Body of pancreas (tissue), 4 donors: Measurements from ENCODE around the gene MXD4. TPM values are rescaled to one million over a fixed set of nuclear protein-coding genes. Genes with fewer than 3 reads are reported as not detected.

Source experiments
- ATAC-seq: fragments of 150-250 bp; one replicate; pipeline ENCODE4 v1.9.1; 2016
- DNase-seq, 4 donors: peaks; one replicate each; pipeline ENCODE4 v3.0.0-alpha.2; 2019
- H3K27ac ChIP-seq, 4 donors: fragments of 200-600 bp; sonication (generic); 1 replicate in 3 of 4; 2 replicates in 1 of 4; pipeline versions ENCODE4 v1.5.1 to v1.6.1; 2016 to 2019; ENCODE audit warnings: mild to moderate bottlenecking in 1 of 4, mixed read lengths in 1 of 4, moderate library complexity in 1 of 4
- H3K27me3 ChIP-seq, 2 donors: fragments of 200-600 bp; sonication (generic); one replicate each; pipeline ENCODE4 v1.6.0; 2016; ENCODE audit warnings: mild to moderate bottlenecking in 1 of 2
- H3K36me3 ChIP-seq, 2 donors: fragments of 200-600 bp; sonication (generic); replicated peaks in 1 of 2; 2 replicates each; pipeline ENCODE4 v1.5.1; 2016; ENCODE audit warnings: low read depth in 2 of 2; ENCODE audit not compliant: insufficient read depth in 1 of 2
- H3K4me1 ChIP-seq: fragments of 200-600 bp; sonication (generic); one replicate; pipeline ENCODE4 v1.6.0; 2016
- H3K4me3 ChIP-seq, 2 donors: fragments of 200-600 bp; sonication (generic); 1 replicate in 1 of 2; 2 replicates in 1 of 2; pipeline ENCODE4 v1.5.1; 2016 to 2019
- H3K9me3 ChIP-seq, 3 donors: fragments of 200-600 bp; sonication (generic); 1 replicate in 2 of 3; 2 replicates in 1 of 3; pipeline ENCODE4 v1.5.1; 2016
- CTCF ChIP-seq, 7 experiments: fragments of 450-650 bp in 4 of 7; fragments of 200-600 bp in 3 of 7; sonication (generic) in 3 of 7; IDR thresholded peaks; one replicate each; pipeline ENCODE4 v1.5.1; 2016 to 2019; ENCODE audit warnings: antibody characterized with exemption in 7 of 7
- POLR2A ChIP-seq, 3 donors: fragments of 450-650 bp; IDR thresholded peaks; one replicate each; pipeline ENCODE4 v1.6.1; 2016; ENCODE audit warnings: antibody characterized with exemption in 3 of 3, mild to moderate bottlenecking in 2 of 3
- WGBS, 2 donors: methylation state at CpG; one replicate each; pipeline ENCODE4 v1.1.5; 2017; 5-methylcytosine and 5-hydroxymethylcytosine counted together
- intact Hi-C: fragments of 100-400 bp; cut with DNase I; formaldehyde crosslinking; loops from one replicate; pipeline ENCODE4 v1.15.1; 2023
- total RNA-seq, 2 donors: library from RNA; depleted of rRNA; stranded (reverse); fragments of >200 nt; gene quantifications; one replicate each; pipeline ENCODE4 v1.1.0, GENCODE V29; 2016

The MXD4 gene
- total RNA-seq, 2 donors from 2014 or later: 40.7 to 45.5 TPM

GRCh38 chr4:2295500-2295899 is 33.6 kb upstream of the MXD4 start:
- Histone ChIP-seq H3K4me3 (no peak overlapping the region), H3K27me3 (no peaks in the 10 kb centered on the region), H3K36me3 (no peaks in the 10 kb centered on the region), H3K9me3 (no peaks in the 10 kb centered on the region), H3K27ac (no peak overlapping the region), H3K4me1 (peaks cover 6% of the 10 kb centered on the region)
- TF ChIP-seq CTCF (IDR thresholded peaks at IDR 0.05): no peak
- TF ChIP-seq POLR2A (IDR thresholded peaks at IDR 0.05): no peak
- DNase-seq (no peak), ATAC-seq (no peak)
- WGBS, 2 donors: 81 to 92% methylated on average over 9 of the region's 9 CpGs
- intact Hi-C loops: no loop called here

GRCh38 chr4:2292646-2293108 is 30.8 kb upstream of the MXD4 start:
- Histone ChIP-seq H3K9me3 (no peaks in the 10 kb centered on the region), H3K4me3 (no peak overlapping the region), H3K36me3 (no peaks in the 10 kb centered on the region), H3K27ac (no peak overlapping the region), H3K27me3 (no peaks in the 10 kb centered on the region), H3K4me1 (peaks cover 6% of the 10 kb centered on the region)
- TF ChIP-seq CTCF (IDR thresholded peaks at IDR 0.05) (no peak), POLR2A (IDR thresholded peaks at IDR 0.05) (no peak)
- ATAC-seq (no peak), DNase-seq (no peak)
- 70 to 73% methylated on average over 6 of the region's 6 CpGs for WGBS, 2 donors
- intact Hi-C loops: no loop called here

GRCh38 chr4:2291705-2292645 is 30.1 kb upstream of the MXD4 start:
- ATAC-seq (peak; percentile 3), DNase-seq (peak in 2 of 4 donors; percentile 1 to 11)
- Histone ChIP-seq H3K27ac (no peak overlapping the region), H3K4me3 (no peak overlapping the region), H3K9me3 (no peaks in the 10 kb centered on the region), H3K27me3 (no peaks in the 10 kb centered on the region), H3K36me3 (no peaks in the 10 kb centered on the region), H3K4me1 (peaks cover 6% of the 10 kb centered on the region)
- TF ChIP-seq POLR2A (IDR thresholded peaks at IDR 0.05): no peak
- no peak for TF ChIP-seq CTCF (IDR thresholded peaks at IDR 0.05)
- 83 to 84% methylated on average over 13 to 17 of the region's 20 CpGs for WGBS, 2 donors
- intact Hi-C loops: no loop called here

GRCh38 chr4:2290974-2291704 is 29.2 kb upstream of the MXD4 start:
- intact Hi-C loops: no loop called here
- Histone ChIP-seq H3K9me3 (no peaks in the 10 kb centered on the region), H3K4me3 (no peak overlapping the region), H3K27me3 (no peaks in the 10 kb centered on the region), H3K4me1 (no peaks in the 10 kb centered on the region), H3K27ac (no peak overlapping the region), H3K36me3 (no peaks in the 10 kb centered on the region)
- no peak for ATAC-seq
- WGBS, 2 donors: 66 to 90% methylated on average over 18 to 24 of the region's 24 CpGs
- no peak for TF ChIP-seq CTCF (IDR thresholded peaks at IDR 0.05)
- no peak for TF ChIP-seq POLR2A (IDR thresholded peaks at IDR 0.05)
- DNase-seq: peak in 2 of 4 donors; percentile 10 to 21
